ENCODE results near the gene IRF8. TPM values are rescaled to one million over a fixed set of nuclear protein-coding genes. Genes with fewer than 3 reads are reported as not detected.

Gene IRF8
- total and polyA plus RNA-seq, 10 donors = 103 to 329 (median 252) TPM

- peaks cover 46 to 82% (median 69%) of the 10 kb centered on the region in 6 donors for H3K4me1 ChIP-seq
- DNase-seq = peak; percentile 78
- H3K27ac ChIP-seq = peak overlapping the region in 5 of 8 donors; percentile 65 to 93 (median 91)
- TF ChIP-seq CTCF (IDR thresholded peaks at IDR 0.05 in 8 of 11, conservative IDR thresholded peaks at IDR 0.05 in 3 of 11) (no peak), POLR2AphosphoS5 (IDR thresholded peaks at IDR 0.05) (peak in 2 of 3 donors; percentile 47 to 81)
- intact Hi-C loops (cut with DNase I; ENCODE audit: low total_unique reads) = no loop called here
- 61 to 74% (median 65%) methylated on average over 18 to 20 of the region's 20 CpGs for WGBS, 5 donors
- H3K36me3 ChIP-seq = peaks cover 0 to 100% (median 61%) of the 10 kb centered on the region in 6 donors
- no peak overlapping the region for H3K4me3 ChIP-seq
- no peaks in the 10 kb centered on the region for H3K9me3 ChIP-seq
- H3K27me3 ChIP-seq (replicated peaks in 1 of 7) = no peaks in the 10 kb centered on the region
Observed at GRCh38 chr16:85916141-85916890, 17.4 kb downstream of the IRF8 start.

- intact Hi-C loops (cut with DNase I; ENCODE audit: low total_unique reads) = no loop called here
- no peaks in the 10 kb centered on the region for H3K9me3 ChIP-seq
- H3K27me3 ChIP-seq (replicated peaks in 1 of 7) = no peaks in the 10 kb centered on the region
- H3K36me3 ChIP-seq = peaks cover 0 to 100% (median 58%) of the 10 kb centered on the region in 6 donors
- peaks cover 41 to 75% (median 62%) of the 10 kb centered on the region in 6 donors for H3K4me1 ChIP-seq
- H3K27ac ChIP-seq = peak overlapping the region in 5 of 8 donors; percentile 1 to 93 (median 91)
- peak; percentile 68 for DNase-seq
- no peak for TF ChIP-seq CTCF (IDR thresholded peaks at IDR 0.05 in 8 of 11, conservative IDR thresholded peaks at IDR 0.05 in 3 of 11)
- no peak for TF ChIP-seq POLR2AphosphoS5 (IDR thresholded peaks at IDR 0.05)
- no peak for TF ChIP-seq POLR2A (IDR thresholded peaks at IDR 0.05)
- 83 to 95% (median 88%) methylated on average over 6 of the region's 6 CpGs for WGBS, 5 donors
- H3K4me3 ChIP-seq = no peak overlapping the region
Observed at GRCh38 chr16:85917012-85917411, 18.1 kb downstream of the IRF8 start.

- DNase-seq = no peak
- H3K4me3 ChIP-seq = no peak overlapping the region
- no peak for TF ChIP-seq POLR2A (IDR thresholded peaks at IDR 0.05)
- TF ChIP-seq CTCF (IDR thresholded peaks at IDR 0.05 in 8 of 11, conservative IDR thresholded peaks at IDR 0.05 in 3 of 11) = no peak
- TF ChIP-seq POLR2AphosphoS5 (IDR thresholded peaks at IDR 0.05) = no peak
- WGBS, 5 donors = 59 to 72% (median 68%) methylated on average over 6 of the region's 6 CpGs
- peak overlapping the region in 5 of 8 donors; percentile 2 to 93 (median 63) for H3K27ac ChIP-seq
- H3K27me3 ChIP-seq (replicated peaks in 1 of 7) = no peaks in the 10 kb centered on the region
- intact Hi-C loops (cut with DNase I; ENCODE audit: low total_unique reads) = no loop called here
- no peaks in the 10 kb centered on the region for H3K9me3 ChIP-seq
- H3K36me3 ChIP-seq = peaks cover 0 to 100% (median 53%) of the 10 kb centered on the region in 6 donors
- peaks cover 32 to 66% (median 52%) of the 10 kb centered on the region in 6 donors for H3K4me1 ChIP-seq
Observed at GRCh38 chr16:85917959-85918358, 19.0 kb downstream of the IRF8 start.

GRCh38 chr16:85918436-85918835 is 19.5 kb downstream of the IRF8 start:
- TF ChIP-seq CTCF (IDR thresholded peaks at IDR 0.05 in 8 of 11, conservative IDR thresholded peaks at IDR 0.05 in 3 of 11) = no peak
- no peak for TF ChIP-seq POLR2A (IDR thresholded peaks at IDR 0.05)
- TF ChIP-seq POLR2AphosphoS5 (IDR thresholded peaks at IDR 0.05) = peak; percentile 12 to 76 (median 25)
- WGBS, 5 donors = 92 to 96% (median 93%) methylated on average over 14 to 30 of the region's 30 CpGs; no CpG with 5 or more reads in 1 of the 5 donors
- Histone ChIP-seq H3K27ac (peak overlapping the region in 4 of 8 donors; percentile 2 to 93 (median 47)), H3K27me3 (replicated peaks in 1 of 7) (no peaks in the 10 kb centered on the region), H3K4me1 (peaks cover 27 to 61% (median 47%) of the 10 kb centered on the region in 6 donors), H3K9me3 (no peaks in the 10 kb centered on the region), H3K4me3 (no peak overlapping the region), H3K36me3 (peaks cover 0 to 99% (median 51%) of the 10 kb centered on the region in 6 donors)
- DNase-seq = peak; percentile 75
- intact Hi-C loops (cut with DNase I; ENCODE audit: low total_unique reads) = no loop called here
